Parathyroid adenoma (tissue), 2 donors: Measurements from ENCODE around the gene HORMAD2.

Experiments
- H2AFZ ChIP-seq: fragments of 300-600 bp; sonication (generic); one replicate; pipeline ENCODE4 v1.7.0; 2017; ENCODE audit warnings: antibody characterized with exemption, mild to moderate bottlenecking
- H3K27ac ChIP-seq: fragments of 300-600 bp; sonication (generic); one replicate; pipeline ENCODE4 v1.7.0; 2017
- H3K27me3 ChIP-seq: fragments of 300-600 bp; sonication (generic); one replicate; pipeline ENCODE4 v1.7.0; 2017; ENCODE audit warnings: low read length; ENCODE audit not compliant: control insufficient read depth, insufficient read depth
- H3K36me3 ChIP-seq: fragments of 300-600 bp; sonication (generic); one replicate; pipeline ENCODE4 v1.7.0; 2017; ENCODE audit warnings: low read length; ENCODE audit not compliant: control insufficient read depth, insufficient read depth
- H3K4me1 ChIP-seq: fragments of 300-600 bp; sonication (generic); one replicate; pipeline ENCODE4 v1.7.0; 2017; ENCODE audit warnings: control low read depth
- H3K4me2 ChIP-seq: fragments of 300-600 bp; sonication (generic); one replicate; pipeline ENCODE4 v1.7.0; 2017; ENCODE audit warnings: low read length
- H3K4me3 ChIP-seq: fragments of 300-600 bp; sonication (generic); one replicate; pipeline ENCODE4 v1.7.0; 2017; ENCODE audit warnings: low read depth, low read length
- H3K79me2 ChIP-seq: fragments of 300-600 bp; sonication (generic); one replicate; pipeline ENCODE4 v1.7.0; 2017; ENCODE audit warnings: control low read depth
- H3K9ac ChIP-seq: fragments of 300-600 bp; sonication (generic); one replicate; pipeline ENCODE4 v1.7.0; 2017; ENCODE audit warnings: mild to moderate bottlenecking
- H3K9me3 ChIP-seq: fragments of 300-600 bp; sonication (generic); one replicate; pipeline ENCODE4 v1.7.0; 2017; ENCODE audit warnings: low read length; ENCODE audit not compliant: control insufficient read depth
- CTCF ChIP-seq: fragments of 300-600 bp; sonication (generic); IDR thresholded peaks from one replicate; pipeline ENCODE4 v1.7.0; 2017; ENCODE audit warnings: antibody characterized with exemption, mild to moderate bottlenecking
- donor health status: primary hyperparathyroidism.

The HORMAD2 gene

GRCh38 chr22:30204015-30204741, 123.9 kb downstream of the HORMAD2 start:
- Histone ChIP-seq H3K79me2 (no peaks in the 10 kb centered on the region), H2AFZ (no peak overlapping the region), H3K27ac (no peak overlapping the region), H3K36me3 (no peaks in the 10 kb centered on the region), H3K4me3 (no peak overlapping the region), H3K4me1 (peaks cover 5% of the 10 kb centered on the region), H3K9me3 (no peaks in the 10 kb centered on the region), H3K27me3 (no peaks in the 10 kb centered on the region), H3K4me2 (no peak overlapping the region), H3K9ac (no peak overlapping the region)
- no peak for TF ChIP-seq CTCF

GRCh38 chr22:30204742-30205111, 124.5 kb downstream of the HORMAD2 start:
- Histone ChIP-seq H3K9me3 (no peaks in the 10 kb centered on the region), H3K27me3 (no peaks in the 10 kb centered on the region), H3K36me3 (no peaks in the 10 kb centered on the region), H3K9ac (no peak overlapping the region), H3K79me2 (no peaks in the 10 kb centered on the region), H3K27ac (no peak overlapping the region), H3K4me3 (no peak overlapping the region), H2AFZ (no peak overlapping the region), H3K4me1 (peaks cover 5% of the 10 kb centered on the region), H3K4me2 (no peak overlapping the region)
- no peak for TF ChIP-seq CTCF

GRCh38 chr22:30205281-30206115, 125.2 kb downstream of the HORMAD2 start:
- Histone ChIP-seq H3K4me1 (peaks cover 5% of the 10 kb centered on the region), H3K4me2 (no peak overlapping the region), H3K4me3 (no peak overlapping the region)

GRCh38 chr22:30206944-30207343, 126.7 kb downstream of the HORMAD2 start:
- Histone ChIP-seq H3K27me3 (no peaks in the 10 kb centered on the region), H3K27ac (no peak overlapping the region), H3K4me2 (no peak overlapping the region), H3K4me3 (no peak overlapping the region), H3K79me2 (no peaks in the 10 kb centered on the region), H3K36me3 (no peaks in the 10 kb centered on the region), H3K9me3 (no peaks in the 10 kb centered on the region), H2AFZ (no peak overlapping the region), H3K9ac (no peak overlapping the region), H3K4me1 (peaks cover 5% of the 10 kb centered on the region)
- TF ChIP-seq CTCF = no peak

More at GRCh38 chr22:30205281-30206115, 125.2 kb downstream of the HORMAD2 start:
- H3K27ac ChIP-seq = no peak overlapping the region
- H3K9me3 ChIP-seq = no peaks in the 10 kb centered on the region
- no peaks in the 10 kb centered on the region for H3K36me3 ChIP-seq
- TF ChIP-seq CTCF = no peak
- no peaks in the 10 kb centered on the region for H3K27me3 ChIP-seq
- H3K9ac ChIP-seq = no peak overlapping the region
- no peaks in the 10 kb centered on the region for H3K79me2 ChIP-seq
- no peak overlapping the region for H2AFZ ChIP-seq
